HG03457 (cell line): Measurements from ENCODE around the gene TRIM27.
"Not testable (repeated sequence)": the region's sequence is repeated elsewhere in the genome, so short reads cannot be mapped to it uniquely, and the experiment has no call there.

Experiments
- ATAC-seq: cut with Tn5 transposase; IDR thresholded peaks from one replicate; pipeline ENCODE4 v1.9.1; 2021; ENCODE audit warnings: moderate number of reproducible peaks; ENCODE audit not compliant: unreplicated experiment

Gene TRIM27

GRCh38 chr6:28923318-28924102 lies at the start of gene TRIM27:
Gene TRIM27 (minus strand): TSS chr6:28923985. CDS start chr6:28923632, 353 bp downstream.
- ATAC-seq, result peak; percentile 69

GRCh38 chr6:28970056-28970455 lies 46.3 kb upstream of the TRIM27 start:
- ATAC-seq, result not testable (repeated sequence)

- ATAC-seq, result no peak
Measured at GRCh38 chr6:28969129-28969528, 45.3 kb upstream of the TRIM27 start.

GRCh38 chr6:28968476-28968875 lies 44.7 kb upstream of the TRIM27 start:
- ATAC-seq, result no peak

- no peak for ATAC-seq
Measured at GRCh38 chr6:28965706-28966105, 41.9 kb upstream of the TRIM27 start.

- ATAC-seq, result no peak
Measured at GRCh38 chr6:28960846-28961500, 37.2 kb upstream of the TRIM27 start.

GRCh38 chr6:28958561-28959243 lies 34.9 kb upstream of the TRIM27 start:
- ATAC-seq, result not testable (repeated sequence)

GRCh38 chr6:28957795-28958314 lies 34.1 kb upstream of the TRIM27 start:
- not testable (repeated sequence) for ATAC-seq

- ATAC-seq, result no peak
Measured at GRCh38 chr6:28956331-28956730, 32.5 kb upstream of the TRIM27 start.

GRCh38 chr6:28953585-28954258 lies 29.9 kb upstream of the TRIM27 start:
- no peak for ATAC-seq

- no peak for ATAC-seq
Measured at GRCh38 chr6:28953039-28953584, 29.3 kb upstream of the TRIM27 start.

- ATAC-seq, result not testable (repeated sequence)
Measured at GRCh38 chr6:28949656-28950195, 25.9 kb upstream of the TRIM27 start.

- no peak for ATAC-seq
Measured at GRCh38 chr6:28948782-28949486, 25.1 kb upstream of the TRIM27 start.

- no peak for ATAC-seq
Measured at GRCh38 chr6:28947831-28948270, 24.1 kb upstream of the TRIM27 start.

GRCh38 chr6:28947067-28947765 lies 23.4 kb upstream of the TRIM27 start:
- ATAC-seq, result no peak

- no peak for ATAC-seq
Measured at GRCh38 chr6:28945349-28945748, 21.6 kb upstream of the TRIM27 start.

- ATAC-seq, result no peak
Measured at GRCh38 chr6:28944412-28944865, 20.7 kb upstream of the TRIM27 start.

- ATAC-seq, result no peak
Measured at GRCh38 chr6:28943557-28944411, 20.0 kb upstream of the TRIM27 start.
